ENCODE results near the gene ADI1.

Gene ADI1

DNA sequence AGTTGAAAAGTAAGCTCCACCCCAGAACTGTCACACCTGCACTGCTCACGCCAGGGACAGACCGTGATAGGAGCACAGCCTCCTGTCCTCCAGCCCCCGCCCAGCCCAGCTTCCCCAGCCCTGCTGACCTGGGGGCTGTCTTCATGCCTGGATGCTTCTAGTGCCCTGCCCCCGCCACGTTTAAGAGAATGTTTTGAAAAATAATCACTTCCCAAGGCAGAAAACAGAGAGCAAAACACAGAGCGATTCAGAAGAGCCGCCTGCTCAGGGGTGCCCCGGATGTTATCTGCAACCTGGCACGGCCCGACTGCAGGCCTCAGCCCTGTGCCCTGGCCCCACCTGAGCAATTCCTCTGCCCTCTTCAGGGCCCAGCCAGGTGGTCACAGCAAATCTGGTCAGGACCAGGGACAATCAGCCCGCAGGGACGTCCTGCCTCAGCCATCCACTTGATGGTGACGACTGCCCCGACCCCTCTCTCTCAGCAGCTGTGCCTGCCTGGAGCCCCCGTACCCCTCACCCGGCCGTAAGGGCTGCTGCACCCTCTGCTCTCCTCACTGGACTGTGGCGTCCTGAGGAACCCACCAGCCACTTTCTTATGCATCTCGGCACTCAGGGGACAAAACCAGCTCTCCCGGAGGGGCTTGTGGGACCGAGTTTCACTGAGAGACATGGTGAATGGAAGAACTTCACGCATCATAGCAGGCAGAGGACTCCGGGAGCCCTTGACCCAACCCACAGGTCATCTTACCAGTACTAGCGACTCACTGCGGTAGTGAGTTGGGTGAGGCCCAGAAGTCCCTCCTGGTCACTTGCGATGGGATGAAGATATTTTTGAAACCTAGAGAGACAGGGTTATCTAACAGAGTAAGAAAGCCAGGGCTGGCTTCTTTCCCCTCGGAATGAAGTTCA, 30.2 kb downstream of the ADI1 start:
- no peak for DNase-seq (ENCODE audit: low read depth)
- H3K4me3 ChIP-seq (ENCODE audit: low read length), result no peak overlapping the region
- TF ChIP-seq, protein P1, sequence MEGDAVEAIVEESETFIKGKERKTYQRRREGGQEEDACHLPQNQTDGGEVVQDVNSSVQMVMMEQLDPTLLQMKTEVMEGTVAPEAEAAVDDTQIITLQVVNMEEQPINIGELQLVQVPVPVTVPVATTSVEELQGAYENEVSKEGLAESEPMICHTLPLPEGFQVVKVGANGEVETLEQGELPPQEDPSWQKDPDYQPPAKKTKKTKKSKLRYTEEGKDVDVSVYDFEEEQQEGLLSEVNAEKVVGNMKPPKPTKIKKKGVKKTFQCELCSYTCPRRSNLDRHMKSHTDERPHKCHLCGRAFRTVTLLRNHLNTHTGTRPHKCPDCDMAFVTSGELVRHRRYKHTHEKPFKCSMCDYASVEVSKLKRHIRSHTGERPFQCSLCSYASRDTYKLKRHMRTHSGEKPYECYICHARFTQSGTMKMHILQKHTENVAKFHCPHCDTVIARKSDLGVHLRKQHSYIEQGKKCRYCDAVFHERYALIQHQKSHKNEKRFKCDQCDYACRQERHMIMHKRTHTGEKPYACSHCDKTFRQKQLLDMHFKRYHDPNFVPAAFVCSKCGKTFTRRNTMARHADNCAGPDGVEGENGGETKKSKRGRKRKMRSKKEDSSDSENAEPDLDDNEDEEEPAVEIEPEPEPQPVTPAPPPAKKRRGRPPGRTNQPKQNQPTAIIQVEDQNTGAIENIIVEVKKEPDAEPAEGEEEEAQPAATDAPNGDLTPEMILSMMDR (conservative IDR thresholded peaks at IDR 0.05; ENCODE audit: low read depth, low read length), result no peak

DNA sequence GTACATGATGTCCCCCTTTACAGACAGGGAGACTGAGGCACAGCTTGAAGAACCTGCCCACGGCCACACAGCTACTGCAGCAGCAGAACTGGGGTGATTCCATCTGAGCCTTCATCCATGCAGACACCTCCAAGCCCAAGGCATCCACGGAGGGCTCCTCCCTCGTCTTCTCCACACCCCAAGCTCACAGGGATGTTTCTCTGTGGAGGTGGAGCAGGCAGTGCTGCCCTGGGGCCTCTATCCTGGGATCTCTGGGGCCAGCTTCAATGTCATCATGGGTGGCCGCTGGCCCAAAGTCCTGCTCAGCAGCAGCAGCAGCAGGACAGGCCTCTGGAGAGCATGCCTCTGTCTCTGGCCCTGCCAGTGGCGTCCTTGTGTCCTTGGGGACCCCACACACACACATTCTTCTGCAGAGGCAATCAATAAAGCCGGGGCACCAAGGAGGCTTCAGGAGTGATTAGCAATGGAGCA, 31.2 kb downstream of the ADI1 start:
- TF ChIP-seq, protein P1 (conservative IDR thresholded peaks at IDR 0.05; ENCODE audit: low read depth, low read length), result no peak
- no peak for DNase-seq (ENCODE audit: low read depth)
- no peak overlapping the region for H3K4me3 ChIP-seq (ENCODE audit: low read length)

GRCh38 chr2:3487432-3487831, 31.9 kb downstream of the ADI1 start:
- no peak overlapping the region for H3K4me3 ChIP-seq (ENCODE audit: low read length)
- TF ChIP-seq, protein P1 (conservative IDR thresholded peaks at IDR 0.05; ENCODE audit: low read depth, low read length), result no peak
- DNase-seq (ENCODE audit: low read depth), result no peak

GRCh38 chr2:3487028-3487425, 32.3 kb downstream of the ADI1 start:
- no peak for DNase-seq (ENCODE audit: low read depth)
- TF ChIP-seq, protein P1 (conservative IDR thresholded peaks at IDR 0.05; ENCODE audit: low read depth, low read length), result no peak
- H3K4me3 ChIP-seq (ENCODE audit: low read length), result no peak overlapping the region

GRCh38 chr2:3486047-3487027, 33.0 kb downstream of the ADI1 start:
- TF ChIP-seq, protein P1 (conservative IDR thresholded peaks at IDR 0.05; ENCODE audit: low read depth, low read length), result no peak
- DNase-seq (ENCODE audit: low read depth), result no peak
- no peak overlapping the region for H3K4me3 ChIP-seq (ENCODE audit: low read length)

GRCh38 chr2:3485166-3485565, 34.2 kb downstream of the ADI1 start:
- DNase-seq (ENCODE audit: low read depth), result no peak

More at GRCh38 chr2:3485166-3485565, 34.2 kb downstream of the ADI1 start:
- TF ChIP-seq, protein P1 (conservative IDR thresholded peaks at IDR 0.05; ENCODE audit: low read depth, low read length), result no peak
- H3K4me3 ChIP-seq (ENCODE audit: low read length), result no peak overlapping the region
